Measurements from ENCODE around the gene ARIH2.

DNA sequence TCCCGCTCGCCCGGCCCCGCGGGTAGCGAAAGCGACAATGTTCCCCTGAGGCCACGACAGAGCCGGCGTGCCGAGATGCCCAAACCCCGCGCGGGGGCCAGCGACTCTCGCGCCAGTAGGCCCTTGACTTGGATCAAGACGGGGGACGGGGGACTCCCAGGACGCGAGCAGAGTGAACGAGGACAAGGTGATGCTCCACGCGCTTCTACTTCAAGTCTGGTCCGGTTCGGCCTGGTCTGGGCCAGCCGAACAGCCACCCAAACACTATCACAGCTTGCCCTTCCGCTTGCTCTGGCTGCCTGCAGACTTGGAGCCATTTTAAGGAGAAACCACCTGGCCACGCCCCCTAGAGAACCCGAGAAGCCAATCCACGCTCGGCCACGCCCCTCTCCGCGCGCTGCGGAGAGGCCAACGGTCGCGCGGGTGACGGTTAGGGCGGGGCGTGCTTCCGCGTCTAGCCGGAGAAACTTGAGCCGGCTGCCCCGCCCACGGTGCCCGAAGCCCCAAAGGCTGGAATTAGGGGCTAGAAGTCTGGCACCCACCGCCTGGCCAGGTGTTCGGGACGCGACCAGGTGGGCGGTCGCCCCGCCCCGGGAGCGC is 102.7 kb downstream of the ARIH2 start:
- no peak for TF ChIP-seq EZH2phosphoT487 (IDR thresholded peaks at IDR 0.05; ENCODE audit: low read length)
- TF ChIP-seq, protein P1, sequence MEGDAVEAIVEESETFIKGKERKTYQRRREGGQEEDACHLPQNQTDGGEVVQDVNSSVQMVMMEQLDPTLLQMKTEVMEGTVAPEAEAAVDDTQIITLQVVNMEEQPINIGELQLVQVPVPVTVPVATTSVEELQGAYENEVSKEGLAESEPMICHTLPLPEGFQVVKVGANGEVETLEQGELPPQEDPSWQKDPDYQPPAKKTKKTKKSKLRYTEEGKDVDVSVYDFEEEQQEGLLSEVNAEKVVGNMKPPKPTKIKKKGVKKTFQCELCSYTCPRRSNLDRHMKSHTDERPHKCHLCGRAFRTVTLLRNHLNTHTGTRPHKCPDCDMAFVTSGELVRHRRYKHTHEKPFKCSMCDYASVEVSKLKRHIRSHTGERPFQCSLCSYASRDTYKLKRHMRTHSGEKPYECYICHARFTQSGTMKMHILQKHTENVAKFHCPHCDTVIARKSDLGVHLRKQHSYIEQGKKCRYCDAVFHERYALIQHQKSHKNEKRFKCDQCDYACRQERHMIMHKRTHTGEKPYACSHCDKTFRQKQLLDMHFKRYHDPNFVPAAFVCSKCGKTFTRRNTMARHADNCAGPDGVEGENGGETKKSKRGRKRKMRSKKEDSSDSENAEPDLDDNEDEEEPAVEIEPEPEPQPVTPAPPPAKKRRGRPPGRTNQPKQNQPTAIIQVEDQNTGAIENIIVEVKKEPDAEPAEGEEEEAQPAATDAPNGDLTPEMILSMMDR (IDR thresholded peaks at IDR 0.05; ENCODE audit: low read length): no peak
